Measurements from ENCODE around the gene A1BG. TPM values are rescaled to one million over a fixed set of nuclear protein-coding genes. Genes with fewer than 3 reads are reported as not detected.
A peak's percentile ranks its signal among the peaks of the same experiment; 100 is the strongest.

Gene A1BG
- polyA plus RNA-seq, 3 donors: 30.2 to 54.5 (median 35.3) TPM

GRCh38 chr19:58392945-58393724, 39.8 kb upstream of the A1BG start:
- WGBS (ENCODE audit: insufficient coverage): 96% methylated on average over 21 of the region's 26 CpGs
- Histone ChIP-seq H3K9ac (ENCODE audit: insufficient read depth, low read length, poor library complexity, severe bottlenecking) (no peak overlapping the region), H3K36me3 (replicated peaks in 1 of 2; ENCODE audit: control insufficient read depth in 1 of 2, insufficient read depth in 2 of 2, low read length in 2 of 2) (peaks cover 44 to 59% of the 10 kb centered on the region in 2 donors), H4K20me1 (ENCODE audit: insufficient read depth, low read length) (peaks cover 4% of the 10 kb centered on the region), H3K27me3 (ENCODE audit: control insufficient read depth in 2 of 2, insufficient read depth in 2 of 2, low read length in 2 of 2) (peaks cover 5 to 25% of the 10 kb centered on the region in 2 donors), H3K4me2 (replicated peaks; ENCODE audit: extremely low read depth, low read length, poor library complexity, severe bottlenecking) (no peak overlapping the region), H3K79me2 (ENCODE audit: insufficient read depth, low read length) (peaks cover 21% of the 10 kb centered on the region), H2AFZ (ENCODE audit: insufficient read depth, low read depth, low read length, poor library complexity, severe bottlenecking) (no peak overlapping the region), H3K9me3 (replicated peaks in 1 of 2; ENCODE audit: control insufficient read depth in 1 of 2, insufficient read depth in 1 of 2, low read length in 2 of 2) (no peaks in the 10 kb centered on the region), H3K4me1 (ENCODE audit: control insufficient read depth in 1 of 2, insufficient read depth in 2 of 2, low read length in 2 of 2) (peaks cover 0 to 6% of the 10 kb centered on the region in 2 donors), H3K27ac (ENCODE audit: low read depth in 1 of 2, low read length in 2 of 2) (no peak overlapping the region), H3K4me3 (replicated peaks in 1 of 3; ENCODE audit: low read depth in 2 of 3, low read length in 3 of 3) (no peak overlapping the region)
- Mint-ChIP-seq H3K4me1 (peaks cover 15% of the 10 kb centered on the region), H3K4me3 (no peak overlapping the region), H3K9me3 (peaks cover 0 to 8% (median 0%) of the 10 kb centered on the region in 7 donors), H3K36me3 (peaks cover 58 to 67% of the 10 kb centered on the region in 2 donors), H3K27me3 (ENCODE audit: low read depth in 3 of 3) (peaks cover 24 to 36% (median 32%) of the 10 kb centered on the region in 3 donors), H3K27ac (no peak overlapping the region)
- DNase-seq: peak in 1 of 3 donors; percentile 1
- no peak for TF ChIP-seq CTCF (IDR thresholded peaks at IDR 0.05)
- intact Hi-C loops (cut with micrococcal nuclease): no loop called here

- Mint-ChIP-seq H3K4me3 (peak overlapping the region; percentile 88 to 95), H3K9me3 (peaks cover 0 to 3% (median 0%) of the 10 kb centered on the region in 7 donors), H3K27ac (peak overlapping the region in 4 of 7 donors; percentile 13 to 96 (median 94)), H3K4me1 (peaks cover 31% of the 10 kb centered on the region), H3K27me3 (ENCODE audit: low read depth in 3 of 3) (peaks cover 0 to 2% (median 0%) of the 10 kb centered on the region in 3 donors), H3K36me3 (peaks cover 38 to 52% of the 10 kb centered on the region in 2 donors)
- peaks cover 24 to 29% of the 10 kb centered on the region in 2 donors for H3K4me1 ChIP-seq (ENCODE audit: control insufficient read depth in 1 of 2, insufficient read depth in 2 of 2, low read length in 2 of 2)
- peak overlapping the region in 1 of 3 experiments; percentile 87 for H3K4me3 ChIP-seq (replicated peaks in 1 of 3; ENCODE audit: low read depth in 2 of 3, low read length in 3 of 3)
- no peaks in the 10 kb centered on the region for H3K9me3 ChIP-seq (replicated peaks in 1 of 2; ENCODE audit: control insufficient read depth in 1 of 2, insufficient read depth in 1 of 2, low read length in 2 of 2)
- DNase-seq: no peak
- H3K79me2 ChIP-seq (ENCODE audit: insufficient read depth, low read length): peaks cover 32% of the 10 kb centered on the region
- intact Hi-C loops (cut with micrococcal nuclease): no loop called here
- H2AFZ ChIP-seq (ENCODE audit: insufficient read depth, low read depth, low read length, poor library complexity, severe bottlenecking): no peak overlapping the region
- H3K27me3 ChIP-seq (ENCODE audit: control insufficient read depth in 2 of 2, insufficient read depth in 2 of 2, low read length in 2 of 2): no peaks in the 10 kb centered on the region
- H3K4me2 ChIP-seq (replicated peaks; ENCODE audit: extremely low read depth, low read length, poor library complexity, severe bottlenecking): peak overlapping the region; percentile 96
- 90% methylated on average over 1 of the region's 3 CpGs for WGBS (ENCODE audit: insufficient coverage)
- no peak for TF ChIP-seq CTCF (IDR thresholded peaks at IDR 0.05)
- peak overlapping the region in 1 of 2 donors; percentile 96 for H3K27ac ChIP-seq (ENCODE audit: low read depth in 1 of 2, low read length in 2 of 2)
- H3K9ac ChIP-seq (ENCODE audit: insufficient read depth, low read length, poor library complexity, severe bottlenecking): no peak overlapping the region
- H3K36me3 ChIP-seq (replicated peaks in 1 of 2; ENCODE audit: control insufficient read depth in 1 of 2, insufficient read depth in 2 of 2, low read length in 2 of 2): peaks cover 24 to 39% of the 10 kb centered on the region in 2 donors
- H4K20me1 ChIP-seq (ENCODE audit: insufficient read depth, low read length): peaks cover 4% of the 10 kb centered on the region
Measured at GRCh38 chr19:58388175-58388526, 34.9 kb upstream of the A1BG start.
